Measurements from ENCODE around the gene MICU1. TPM values are rescaled to one million over a fixed set of nuclear protein-coding genes. Genes with fewer than 3 reads are reported as not detected.

Gene MICU1
- total and polyA plus RNA-seq, 2 of the 13 experiments (the other 11 are each of a cell fraction or from before 2014, with no cell fraction given) = 32.5 to 56.1 TPM

- TF ChIP-seq HNF1A (IDR thresholded peaks at IDR 0.05; ENCODE audit: low read depth) (peak; percentile 87), HNF1A (CRISPR knock-in tag; IDR thresholded peaks at IDR 0.05; ENCODE audit: borderline replicate concordance) (peak; percentile 87; the same call in 1 of the 2 replicates), ZSCAN31 (CRISPR knock-in tag; IDR thresholded peaks at IDR 0.05; ENCODE audit: low read depth) (no peak), TOE1 (CRISPR knock-in tag; IDR thresholded peaks at IDR 0.05) (0 out of 2 replicates have a peak, but pooled peaks have one; percentile 25), HOXA3 (CRISPR knock-in tag; IDR thresholded peaks at IDR 0.05) (no peak), TBP (CRISPR knock-in tag; IDR thresholded peaks at IDR 0.05) (no peak), SP140L (CRISPR knock-in tag; IDR thresholded peaks at IDR 0.05; ENCODE audit: borderline replicate concordance) (no peak), HNF4A (CRISPR knock-in tag; IDR thresholded peaks at IDR 0.05) (peak; percentile 66), ZNF639 (CRISPR knock-in tag; conservative IDR thresholded peaks at IDR 0.05) (no peak), IRF1 (CRISPR knock-in tag; IDR thresholded peaks at IDR 0.05; ENCODE audit: low read depth) (no peak), NFE2L2 (IDR thresholded peaks at IDR 0.05; ENCODE audit: low read length) (no peak), SKIL (CRISPR knock-in tag; IDR thresholded peaks at IDR 0.05; ENCODE audit: borderline replicate concordance) (no peak), PREB (CRISPR knock-in tag; IDR thresholded peaks at IDR 0.05) (no peak), CBX1 (IDR thresholded peaks at IDR 0.05; ENCODE audit: low read depth) (no peak), HOXA7 (CRISPR knock-in tag; IDR thresholded peaks at IDR 0.05) (no peak), MAZ (IDR thresholded peaks at IDR 0.05; ENCODE audit: borderline replicate concordance, low read depth, low read length) (no peak), MAZ (CRISPR knock-in tag; IDR thresholded peaks at IDR 0.05; ENCODE audit: low read depth) (no peak), FOXA1 (IDR thresholded peaks at IDR 0.05) (no peak), FOXA1 (CRISPR knock-in tag; IDR thresholded peaks at IDR 0.05) (no peak), SOX6 (IDR thresholded peaks at IDR 0.05) (no peak), SOX6 (CRISPR knock-in tag; IDR thresholded peaks at IDR 0.05) (peak; percentile 76), ZNF788 (CRISPR knock-in tag; IDR thresholded peaks at IDR 0.05; ENCODE audit: borderline replicate concordance) (no peak), ELF3 (CRISPR knock-in tag; IDR thresholded peaks at IDR 0.05) (no peak; the same call in 1 of the 2 replicates)
Measured at GRCh38 chr10:72523932-72524396, 101.9 kb downstream of the MICU1 start (continued).

Measured in HepG2 (cell line).